Measurements from ENCODE around the gene CRIM1. TPM values are rescaled to one million over a fixed set of nuclear protein-coding genes. Genes with fewer than 3 reads are reported as not detected.

Gene CRIM1
- total RNA-seq, 8 experiments from 2014 or later: 15.1 to 61.1 (median 24.3) TPM

- H3K4me1 ChIP-seq (replicated peaks in 1 of 2): peaks cover 25 to 58% of the 10 kb centered on the region in 2 donors
- H3K27ac ChIP-seq: no peak overlapping the region
- in situ Hi-C loops (cut with MboI; ENCODE audit: low pct_unique_long_range_greater_than_20kb in 2 of 9, low sequenced_read_pairs in 9 of 9, unreplicated experiment in 9 of 9): no loop called here
- peak in 3 of 8 experiments; percentile 23 to 45 (median 37) for ATAC-seq (replicated peaks in 6 of 8)
- WGBS, 10 experiments: 84 to 100% (median 94%) methylated on average over 1 to 4 of the region's 4 CpGs; no CpG with 5 or more reads in 3 of the 10 experiments
- no peak overlapping the region for H3K4me3 ChIP-seq
These were observed 38.2 kb downstream of the CRIM1 start for GRCh38 chr2:36393738-36394256.

DNA sequence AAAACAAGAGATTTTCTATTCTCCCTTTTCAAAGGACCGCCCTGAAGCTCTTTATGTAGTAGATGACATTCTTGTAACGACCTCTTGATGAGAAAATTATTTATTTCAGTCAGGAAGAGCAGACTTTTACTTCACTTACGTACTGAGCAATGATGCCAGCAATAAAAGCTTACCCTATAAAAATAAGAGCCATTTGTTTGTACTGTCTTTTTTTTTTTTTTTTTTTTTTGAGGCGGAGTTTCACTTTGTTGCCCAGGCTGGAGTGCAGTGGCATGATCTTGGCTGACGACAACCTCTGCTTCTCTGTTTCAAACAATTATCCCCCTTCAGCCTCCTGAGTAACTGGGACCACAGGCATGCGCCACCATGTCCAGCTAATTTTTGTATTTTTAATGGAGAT is 39.2 kb downstream of the CRIM1 start:
- no peak overlapping the region for H3K27ac ChIP-seq
- H3K4me3 ChIP-seq: no peak overlapping the region
- in situ Hi-C loops (cut with MboI; ENCODE audit: low pct_unique_long_range_greater_than_20kb in 2 of 9, low sequenced_read_pairs in 9 of 9, unreplicated experiment in 9 of 9): no loop called here
- no peak for ATAC-seq (replicated peaks in 6 of 8)
- 76 to 100% (median 88%) methylated on average over 2 to 6 of the region's 6 CpGs for WGBS, 10 experiments
- H3K4me1 ChIP-seq (replicated peaks in 1 of 2): peaks cover 18 to 48% of the 10 kb centered on the region in 2 donors

- Histone ChIP-seq H3K4me3 (no peak overlapping the region), H3K4me1 (replicated peaks in 1 of 2) (peaks cover 18 to 45% of the 10 kb centered on the region in 2 donors), H3K27ac (no peak overlapping the region)
- ATAC-seq (replicated peaks in 6 of 8): no peak
- whole genome bisulfite sequencing, 10 experiments: 84 to 100% (median 97%) methylated on average over 1 to 4 of the region's 4 CpGs; no CpG with 5 or more reads in 2 of the 10 experiments
- in situ Hi-C loops (cut with MboI; ENCODE audit: low pct_unique_long_range_greater_than_20kb in 2 of 9, low sequenced_read_pairs in 9 of 9, unreplicated experiment in 9 of 9): no loop called here
These were observed 40.3 kb downstream of the CRIM1 start for GRCh38 chr2:36395866-36396265.

GRCh38 chr2:36396878-36397539 is 41.4 kb downstream of the CRIM1 start:
- ATAC-seq (replicated peaks in 6 of 8): peak in 7 of 8 experiments; percentile 42 to 99 (median 96)
- Histone ChIP-seq H3K27ac (peak overlapping the region in 1 of 2 donors; percentile 1), H3K4me3 (no peak overlapping the region), H3K4me1 (replicated peaks in 1 of 2) (peaks cover 18 to 45% of the 10 kb centered on the region in 2 donors)
- in situ Hi-C loops (cut with MboI; ENCODE audit: low pct_unique_long_range_greater_than_20kb in 2 of 9, low sequenced_read_pairs in 9 of 9, unreplicated experiment in 9 of 9): no loop called here
- WGBS, 10 experiments: 74 to 100% (median 88%) methylated on average over 1 to 9 of the region's 9 CpGs; no CpG with 5 or more reads in 2 of the 10 experiments

DNA sequence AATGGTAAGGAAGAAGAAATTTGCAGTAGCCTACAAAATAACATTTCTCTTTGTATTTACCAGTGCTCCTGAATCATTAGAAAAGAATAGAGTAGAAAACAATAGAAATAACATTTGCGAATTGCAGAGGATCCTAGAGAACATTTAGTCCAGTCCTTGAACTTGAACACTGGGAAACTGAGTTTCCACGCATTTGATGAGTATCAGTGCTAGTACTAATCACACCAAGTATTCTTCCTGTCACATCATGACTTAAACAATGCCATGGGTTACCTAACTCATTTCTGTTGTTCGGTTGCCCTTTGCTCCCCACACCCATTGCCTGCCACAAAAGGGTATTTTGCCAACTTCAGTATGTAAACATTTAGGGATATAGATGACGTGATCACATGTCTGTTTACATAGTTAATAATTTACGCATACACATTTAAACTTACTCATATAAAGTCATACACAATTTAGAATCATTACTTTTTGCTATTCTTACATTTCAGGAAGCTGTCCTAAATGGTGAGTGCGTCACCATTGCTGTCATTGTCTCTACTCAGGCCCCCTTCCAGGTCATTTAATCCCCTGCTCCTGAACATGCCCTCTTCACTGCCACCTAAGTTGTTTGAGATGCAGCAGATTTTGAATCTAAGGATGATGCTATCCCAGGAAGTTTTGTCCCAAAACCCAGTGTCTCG is 42.3 kb downstream of the CRIM1 start:
- WGBS, 10 experiments: 76 to 97% (median 93%) methylated on average over 2 to 7 of the region's 7 CpGs
- H3K4me1 ChIP-seq (replicated peaks in 1 of 2): peaks cover 13 to 45% of the 10 kb centered on the region in 2 donors
- no peak overlapping the region for H3K4me3 ChIP-seq
- ATAC-seq (replicated peaks in 6 of 8): no peak
- no peak overlapping the region for H3K27ac ChIP-seq
- in situ Hi-C loops (cut with MboI; ENCODE audit: low pct_unique_long_range_greater_than_20kb in 2 of 9, low sequenced_read_pairs in 9 of 9, unreplicated experiment in 9 of 9): no loop called here

DNA sequence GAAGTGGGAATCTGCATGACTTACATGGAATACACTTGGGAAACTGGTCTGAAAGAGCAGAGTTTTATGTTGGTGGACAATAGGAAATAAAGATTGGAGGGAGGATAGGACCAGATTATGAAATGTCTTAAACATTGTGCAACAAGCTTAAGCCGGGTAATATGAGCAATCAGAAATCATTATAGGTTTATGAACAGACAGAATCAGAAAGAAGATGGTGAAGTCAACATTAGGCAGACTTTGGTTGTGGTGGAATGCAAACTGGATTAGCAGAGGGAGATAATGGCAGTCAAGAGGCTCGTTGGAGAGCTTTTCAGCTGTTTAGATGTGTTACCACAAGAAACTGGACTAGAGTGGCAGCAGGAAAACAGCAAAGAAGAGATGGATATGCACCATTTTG is 43.5 kb downstream of the CRIM1 start:
- no peak overlapping the region for H3K4me3 ChIP-seq
- H3K4me1 ChIP-seq (replicated peaks in 1 of 2): peaks cover 15 to 49% of the 10 kb centered on the region in 2 donors
- in situ Hi-C loops (cut with MboI; ENCODE audit: low pct_unique_long_range_greater_than_20kb in 2 of 9, low sequenced_read_pairs in 9 of 9, unreplicated experiment in 9 of 9): no loop called here
- ATAC-seq (replicated peaks in 6 of 8): no peak
- no peak overlapping the region for H3K27ac ChIP-seq
- 70 to 100% (median 87%) methylated on average over 1 to 2 of the region's 2 CpGs; no CpG with 5 or more reads in 2 of the 10 experiments for WGBS, 10 experiments

GRCh38 chr2:36403675-36404230 is 48.2 kb downstream of the CRIM1 start:
- Histone ChIP-seq H3K4me3 (no peak overlapping the region), H3K4me1 (replicated peaks in 1 of 2) (peaks cover 15 to 16% of the 10 kb centered on the region in 2 donors), H3K27ac (no peak overlapping the region)
- in situ Hi-C loops (cut with MboI; ENCODE audit: low pct_unique_long_range_greater_than_20kb in 2 of 9, low sequenced_read_pairs in 9 of 9, unreplicated experiment in 9 of 9): no loop called here
- 0 to 100% (median 87%) methylated on average over 1 of the region's 1 CpG; no CpG with 5 or more reads in 2 of the 10 experiments for WGBS, 10 experiments
- ATAC-seq (replicated peaks in 6 of 8): peak; percentile 25 to 86 (median 62)

DNA sequence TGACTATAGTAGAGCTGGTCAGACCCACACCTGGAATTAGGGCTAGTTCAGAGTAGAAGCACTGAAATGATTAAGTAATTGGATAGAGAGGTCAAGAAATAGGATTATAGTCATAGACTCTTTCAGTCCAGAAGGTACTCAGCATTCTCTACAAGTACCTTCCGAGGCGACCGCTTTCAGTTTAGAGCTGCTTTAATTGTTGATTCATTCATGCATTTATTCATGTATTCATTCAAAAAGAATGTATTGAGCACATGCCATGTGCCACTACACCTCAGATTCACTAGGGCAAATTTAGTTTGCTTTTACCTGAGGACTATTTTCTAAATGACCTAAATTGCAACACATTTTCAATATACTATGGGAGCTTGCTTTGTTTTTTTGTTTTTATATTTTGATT is 48.7 kb downstream of the CRIM1 start:
- WGBS, 10 experiments: 0 to 100% (median 15%) methylated on average over 2 to 3 of the region's 3 CpGs; no CpG with 5 or more reads in 3 of the 10 experiments
- ATAC-seq (replicated peaks in 6 of 8): peak in 3 of 8 experiments; percentile 70 to 77 (median 77)
- in situ Hi-C loops (cut with MboI; ENCODE audit: low pct_unique_long_range_greater_than_20kb in 2 of 9, low sequenced_read_pairs in 9 of 9, unreplicated experiment in 9 of 9): no loop called here
- Histone ChIP-seq H3K4me1 (replicated peaks in 1 of 2) (peaks cover 15 to 16% of the 10 kb centered on the region in 2 donors), H3K27ac (no peak overlapping the region), H3K4me3 (no peak overlapping the region)

GRCh38 chr2:36404754-36405153 is 49.2 kb downstream of the CRIM1 start:
- Histone ChIP-seq H3K27ac (no peak overlapping the region), H3K4me1 (replicated peaks in 1 of 2) (peaks cover 15 to 16% of the 10 kb centered on the region in 2 donors), H3K4me3 (no peak overlapping the region)
- in situ Hi-C loops (cut with MboI; ENCODE audit: low pct_unique_long_range_greater_than_20kb in 2 of 9, low sequenced_read_pairs in 9 of 9, unreplicated experiment in 9 of 9): no loop called here
- WGBS, 10 experiments: 83 to 100% (median 97%) methylated on average over 2 to 5 of the region's 5 CpGs
- no peak for ATAC-seq (replicated peaks in 6 of 8)

GRCh38 chr2:36405183-36405582 is 49.6 kb downstream of the CRIM1 start:
- ATAC-seq (replicated peaks in 6 of 8): no peak
- no peak overlapping the region for H3K4me3 ChIP-seq
- H3K4me1 ChIP-seq (replicated peaks in 1 of 2): peaks cover 15 to 16% of the 10 kb centered on the region in 2 donors
- no peak overlapping the region for H3K27ac ChIP-seq
- in situ Hi-C loops (cut with MboI; ENCODE audit: low pct_unique_long_range_greater_than_20kb in 2 of 9, low sequenced_read_pairs in 9 of 9, unreplicated experiment in 9 of 9): no loop called here
- 75 to 100% (median 90%) methylated on average over 1 to 5 of the region's 5 CpGs for WGBS, 10 experiments

GRCh38 chr2:36406296-36406695 is 50.7 kb downstream of the CRIM1 start:
- Histone ChIP-seq H3K4me3 (no peak overlapping the region), H3K4me1 (replicated peaks in 1 of 2) (peaks cover 15 to 21% of the 10 kb centered on the region in 2 donors), H3K27ac (no peak overlapping the region)
- in situ Hi-C loops (cut with MboI; ENCODE audit: low pct_unique_long_range_greater_than_20kb in 2 of 9, low sequenced_read_pairs in 9 of 9, unreplicated experiment in 9 of 9): no loop called here
- ATAC-seq (replicated peaks in 6 of 8): no peak
- WGBS, 10 experiments: 73 to 100% (median 93%) methylated on average over 1 to 3 of the region's 3 CpGs; no CpG with 5 or more reads in 3 of the 10 experiments

- Histone ChIP-seq H3K4me3 (no peak overlapping the region), H3K4me1 (replicated peaks in 1 of 2) (peaks cover 15 to 22% of the 10 kb centered on the region in 2 donors), H3K27ac (no peak overlapping the region)
- WGBS, 10 experiments: 23 to 100% (median 90%) methylated on average over 1 to 4 of the region's 4 CpGs
- in situ Hi-C loops (cut with MboI; ENCODE audit: low pct_unique_long_range_greater_than_20kb in 2 of 9, low sequenced_read_pairs in 9 of 9, unreplicated experiment in 9 of 9): no loop called here
- ATAC-seq (replicated peaks in 6 of 8): no peak
These were observed 51.8 kb downstream of the CRIM1 start for GRCh38 chr2:36407413-36407812.

- no peak overlapping the region for H3K4me3 ChIP-seq
- H3K4me1 ChIP-seq (replicated peaks in 1 of 2): peaks cover 17 to 24% of the 10 kb centered on the region in 2 donors
- WGBS, 10 experiments: 67 to 100% (median 85%) methylated on average over 1 to 7 of the region's 10 CpGs; no CpG with 5 or more reads in 1 of the 10 experiments
These were observed 52.7 kb downstream of the CRIM1 start for GRCh38 chr2:36408198-36408703.

More at GRCh38 chr2:36408198-36408703, 52.7 kb downstream of the CRIM1 start:
- peak overlapping the region in 1 of 2 donors; percentile 38 for H3K27ac ChIP-seq
- peak in 5 of 8 experiments; percentile 70 to 81 (median 75) for ATAC-seq (replicated peaks in 6 of 8)
- in situ Hi-C loops (cut with MboI; ENCODE audit: low pct_unique_long_range_greater_than_20kb in 2 of 9, low sequenced_read_pairs in 9 of 9, unreplicated experiment in 9 of 9): no loop called here

Measured in motor neuron (in vitro differentiated cells).